RWPE2 (cell line): ENCODE data around the gene RBBP8NL.

Source experiments
- ATAC-seq: fragments of 200-7000 bp; cut with Tn5 transposase; 3 replicates; pipeline ENCODE4 v1.9.1; 2021; ENCODE audit warnings: low read depth
- DNase-seq: peaks from one replicate; pipeline ENCODE4 v3.0.0-alpha.2; 2020; ENCODE audit warnings: low spot score
- H3K27ac ChIP-seq: fragments of 450-650 bp; 2 replicates; pipeline ENCODE4 v1.5.1; 2017; ENCODE audit warnings: mild to moderate bottlenecking; ENCODE audit not compliant: poor library complexity, severe bottlenecking
- H3K27me3 ChIP-seq: fragments of 250-450 bp; sonication (Bioruptor Pico); 2 replicates; pipeline ENCODE4 v1.5.1; 2021; ENCODE audit warnings: mild to moderate bottlenecking, moderate library complexity; ENCODE audit not compliant: insufficient read depth, poor library complexity, severe bottlenecking
- H3K36me3 ChIP-seq: fragments of 250-450 bp; sonication (Bioruptor Pico); 2 replicates; pipeline ENCODE4 v1.5.1; 2020; ENCODE audit warnings: low read depth, mild to moderate bottlenecking, moderate library complexity
- H3K4me1 ChIP-seq: fragments of 250-450 bp; sonication (Bioruptor Pico); 2 replicates; pipeline ENCODE4 v1.5.1; 2021; ENCODE audit warnings: mild to moderate bottlenecking, moderate library complexity; ENCODE audit not compliant: insufficient read depth, poor library complexity, severe bottlenecking
- H3K4me3 ChIP-seq: fragments of 250-450 bp; sonication (Bioruptor Pico); 2 replicates; pipeline ENCODE4 v1.5.1; 2021; ENCODE audit warnings: mild to moderate bottlenecking, moderate library complexity; ENCODE audit not compliant: severe bottlenecking
- H3K9me3 ChIP-seq: fragments of 250-450 bp; sonication (Bioruptor Pico); 2 replicates; pipeline ENCODE4 v1.5.1; 2021; ENCODE audit warnings: mild to moderate bottlenecking, moderate library complexity; ENCODE audit not compliant: severe bottlenecking
- TF ChIP-seq, protein P1 (sequence below): fragments of 450-650 bp; IDR thresholded peaks from one replicate; pipeline ENCODE4 v1.5.1; 2017; ENCODE audit warnings: mild to moderate bottlenecking, moderate library complexity; ENCODE audit not compliant: poor library complexity, severe bottlenecking

Gene RBBP8NL

DNA sequence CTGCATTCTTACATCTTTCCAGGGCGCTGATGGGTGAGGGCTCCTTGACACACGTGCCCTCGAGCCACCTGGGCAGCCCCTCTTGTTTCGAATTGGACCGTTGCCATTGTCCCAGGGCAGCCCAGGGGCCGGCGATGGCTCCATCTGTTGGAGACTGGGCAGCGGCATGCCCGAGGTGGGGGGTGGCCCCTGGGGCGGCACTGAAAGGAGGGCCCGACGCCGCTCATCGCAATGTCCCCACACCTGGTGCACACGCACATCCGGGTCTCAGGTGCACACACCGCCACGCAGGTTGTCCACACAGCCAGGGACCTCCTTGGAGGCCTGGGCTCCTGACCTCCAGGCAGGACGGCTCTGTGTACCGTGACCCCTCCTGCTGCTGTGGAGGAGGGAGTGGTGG is 30.5 kb upstream of the RBBP8NL start:
- ATAC-seq (no peak), DNase-seq (no peak)
- H3K36me3 ChIP-seq: no peaks in the 10 kb centered on the region
- no peak overlapping the region for H3K4me3 ChIP-seq
- H3K9me3 ChIP-seq: no peaks in the 10 kb centered on the region
- TF ChIP-seq, protein P1, sequence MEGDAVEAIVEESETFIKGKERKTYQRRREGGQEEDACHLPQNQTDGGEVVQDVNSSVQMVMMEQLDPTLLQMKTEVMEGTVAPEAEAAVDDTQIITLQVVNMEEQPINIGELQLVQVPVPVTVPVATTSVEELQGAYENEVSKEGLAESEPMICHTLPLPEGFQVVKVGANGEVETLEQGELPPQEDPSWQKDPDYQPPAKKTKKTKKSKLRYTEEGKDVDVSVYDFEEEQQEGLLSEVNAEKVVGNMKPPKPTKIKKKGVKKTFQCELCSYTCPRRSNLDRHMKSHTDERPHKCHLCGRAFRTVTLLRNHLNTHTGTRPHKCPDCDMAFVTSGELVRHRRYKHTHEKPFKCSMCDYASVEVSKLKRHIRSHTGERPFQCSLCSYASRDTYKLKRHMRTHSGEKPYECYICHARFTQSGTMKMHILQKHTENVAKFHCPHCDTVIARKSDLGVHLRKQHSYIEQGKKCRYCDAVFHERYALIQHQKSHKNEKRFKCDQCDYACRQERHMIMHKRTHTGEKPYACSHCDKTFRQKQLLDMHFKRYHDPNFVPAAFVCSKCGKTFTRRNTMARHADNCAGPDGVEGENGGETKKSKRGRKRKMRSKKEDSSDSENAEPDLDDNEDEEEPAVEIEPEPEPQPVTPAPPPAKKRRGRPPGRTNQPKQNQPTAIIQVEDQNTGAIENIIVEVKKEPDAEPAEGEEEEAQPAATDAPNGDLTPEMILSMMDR: no peak
- H3K27ac ChIP-seq: no peak overlapping the region
- H3K4me1 ChIP-seq: no peaks in the 10 kb centered on the region
- peaks cover 15% of the 10 kb centered on the region for H3K27me3 ChIP-seq

DNA sequence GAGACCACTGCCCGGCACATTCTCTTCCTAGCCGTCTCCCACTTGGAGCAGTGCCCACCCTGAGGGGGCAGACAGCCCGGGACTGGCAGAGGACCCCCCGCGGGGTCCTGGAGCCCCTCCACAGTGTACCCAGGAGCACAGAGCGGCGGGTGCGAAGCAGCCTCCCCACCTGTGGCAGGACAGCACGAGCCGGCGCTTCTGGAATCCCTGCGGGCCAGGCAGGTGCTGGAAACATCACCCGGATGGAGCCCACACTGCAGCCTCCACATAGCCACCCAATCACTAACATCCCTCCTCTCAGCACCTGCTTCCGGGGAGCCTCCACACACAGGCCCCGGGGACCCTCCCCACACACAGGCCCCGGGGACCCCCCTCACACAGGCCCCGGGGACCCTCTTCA is 29.8 kb upstream of the RBBP8NL start:
- no peak overlapping the region for H3K4me3 ChIP-seq
- ATAC-seq: no peak
- H3K4me1 ChIP-seq: no peaks in the 10 kb centered on the region
- H3K27me3 ChIP-seq: peaks cover 18% of the 10 kb centered on the region
- no peak for DNase-seq
- no peaks in the 10 kb centered on the region for H3K9me3 ChIP-seq
- no peak overlapping the region for H3K27ac ChIP-seq
- TF ChIP-seq, protein P1: no peak
- H3K36me3 ChIP-seq: no peaks in the 10 kb centered on the region

DNA sequence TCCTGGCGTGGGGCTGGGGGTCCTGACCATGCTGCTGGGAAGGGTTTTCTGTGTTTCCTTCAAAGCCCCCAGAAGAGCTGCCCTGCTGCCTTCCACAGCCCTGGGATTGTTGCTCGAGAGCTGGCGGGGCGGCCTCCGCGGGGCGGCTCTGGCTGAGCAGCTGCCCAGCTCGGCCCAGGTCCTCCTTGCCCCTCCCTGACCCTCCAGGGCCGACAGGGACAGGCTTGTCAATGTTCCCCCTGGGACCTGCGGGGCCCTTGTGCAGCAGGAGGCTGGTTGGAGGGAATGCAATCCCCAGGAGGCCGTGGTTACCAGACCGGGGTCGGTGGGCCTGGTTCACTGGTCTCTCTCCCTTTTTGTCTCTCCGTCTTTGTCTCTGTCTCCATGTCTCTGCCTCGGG is 28.6 kb upstream of the RBBP8NL start:
- H3K27ac ChIP-seq: no peak overlapping the region
- no peak overlapping the region for H3K4me3 ChIP-seq
- no peaks in the 10 kb centered on the region for H3K36me3 ChIP-seq
- no peaks in the 10 kb centered on the region for H3K9me3 ChIP-seq
- ATAC-seq: no peak
- TF ChIP-seq, protein P1: no peak
- DNase-seq: no peak
- H3K27me3 ChIP-seq: peaks cover 21% of the 10 kb centered on the region
- no peaks in the 10 kb centered on the region for H3K4me1 ChIP-seq

DNA sequence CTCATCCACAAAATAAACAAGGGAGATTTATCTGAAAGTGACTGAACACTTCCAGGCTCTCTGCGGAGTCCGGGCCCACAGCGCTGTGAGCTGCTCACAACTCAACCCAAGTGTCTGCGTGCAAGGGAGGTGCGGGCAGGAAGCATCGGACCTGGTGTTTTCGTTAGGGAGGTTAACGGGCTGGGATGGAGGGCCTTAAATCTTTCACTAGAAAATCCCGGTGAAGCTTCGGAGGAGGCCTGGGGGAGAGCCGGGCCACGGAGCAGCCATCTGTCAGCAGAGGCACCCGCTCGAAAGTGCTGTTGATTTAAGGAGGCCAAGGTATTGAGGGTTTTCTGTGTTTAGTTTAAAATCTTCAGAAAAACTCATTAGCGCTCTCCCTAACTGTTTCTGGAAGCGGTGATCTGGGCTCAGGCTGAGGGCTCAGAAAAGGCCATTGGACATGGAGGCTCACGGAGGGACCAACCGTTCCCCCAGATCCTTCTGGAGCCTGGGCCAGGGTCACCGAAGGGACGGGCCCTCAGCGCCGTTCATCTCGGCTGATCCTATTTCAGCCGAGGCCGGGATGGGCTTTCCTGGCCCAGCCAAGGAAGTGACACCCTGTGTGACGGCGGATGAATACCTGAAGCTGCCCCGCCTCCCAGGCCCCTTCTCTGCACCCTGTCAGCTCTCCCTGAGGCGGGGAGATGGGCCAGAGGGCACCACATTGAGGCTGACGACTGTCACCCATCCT is 27.7 kb upstream of the RBBP8NL start:
- H3K36me3 ChIP-seq: no peaks in the 10 kb centered on the region
- H3K9me3 ChIP-seq: no peaks in the 10 kb centered on the region
- no peak overlapping the region for H3K27ac ChIP-seq
- ATAC-seq (no peak), DNase-seq (no peak)
- H3K4me1 ChIP-seq: no peaks in the 10 kb centered on the region
- TF ChIP-seq, protein P1: no peak
- H3K27me3 ChIP-seq: peaks cover 23% of the 10 kb centered on the region
- no peak overlapping the region for H3K4me3 ChIP-seq

DNA sequence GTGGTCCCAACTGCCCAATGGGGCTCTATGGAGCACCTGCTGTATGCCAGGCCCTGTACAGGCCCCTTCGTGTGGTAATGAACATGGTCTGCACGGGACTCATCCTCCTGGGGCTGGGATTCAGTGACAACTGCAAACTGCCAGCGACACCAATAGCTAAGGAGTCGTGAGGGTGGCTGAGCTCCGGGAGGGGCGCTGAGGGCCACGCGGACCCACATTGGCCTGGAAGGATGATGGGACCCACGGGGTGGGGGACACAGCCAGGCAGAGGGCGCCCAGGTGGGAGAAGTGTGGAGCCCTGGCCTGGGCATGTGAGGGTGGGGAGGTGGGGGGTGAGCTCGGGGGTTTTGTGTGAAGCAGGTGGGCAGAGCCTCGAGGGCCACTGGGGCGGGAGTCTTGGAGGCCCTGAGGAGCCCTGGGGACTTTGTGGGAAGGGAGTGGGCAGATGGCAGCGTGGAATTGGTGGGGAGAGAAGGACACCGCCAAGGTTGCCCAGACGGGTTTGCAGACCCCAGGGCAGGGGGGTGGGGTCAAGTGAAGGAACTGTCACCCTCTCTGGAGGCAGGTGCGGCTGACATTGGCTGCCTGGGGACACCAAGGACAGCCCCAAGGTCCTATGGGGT is 26.0 kb upstream of the RBBP8NL start:
- no peaks in the 10 kb centered on the region for H3K9me3 ChIP-seq
- no peak overlapping the region for H3K4me3 ChIP-seq
- TF ChIP-seq, protein P1: no peak
- no peaks in the 10 kb centered on the region for H3K36me3 ChIP-seq
- no peak for DNase-seq
- no peak for ATAC-seq
- peaks cover 32% of the 10 kb centered on the region for H3K27me3 ChIP-seq
- no peak overlapping the region for H3K27ac ChIP-seq
- H3K4me1 ChIP-seq: no peaks in the 10 kb centered on the region
